Measurements from ENCODE around the gene PRKAR1B. TPM values are rescaled to one million over a fixed set of nuclear protein-coding genes. Genes with fewer than 3 reads are reported as not detected.

Gene PRKAR1B
- total RNA-seq, 2 donors from 2014 or later: 2.0 to 3.4 TPM

DNA sequence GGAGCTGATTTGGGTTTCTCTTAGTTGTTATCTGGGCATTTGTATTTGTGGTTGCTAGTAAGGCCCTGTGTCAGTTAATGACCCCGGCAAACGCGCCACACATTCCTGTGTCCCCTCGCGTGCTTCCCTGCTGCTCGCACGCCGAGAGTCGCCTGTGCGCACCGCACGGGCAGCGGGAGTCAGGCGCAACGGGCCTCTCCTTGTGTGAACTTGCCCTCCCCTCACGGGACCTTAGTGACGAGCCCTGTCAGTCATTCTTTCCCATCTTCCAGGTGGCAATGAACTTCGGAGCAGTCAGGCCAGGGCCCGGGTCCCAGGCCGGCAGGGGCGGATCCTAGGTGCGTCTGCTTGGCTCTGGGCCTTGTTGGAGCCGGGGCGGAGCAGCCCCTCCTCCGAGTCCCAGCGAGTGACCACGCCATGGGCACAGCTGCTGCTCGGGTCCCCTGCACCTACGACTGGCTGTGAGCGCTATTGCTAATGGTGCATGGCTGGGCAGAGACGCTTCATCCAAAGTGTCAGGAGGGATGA, 12.4 kb upstream of the PRKAR1B start:
- DNase-seq (no peak), ATAC-seq (no peak)
- Histone ChIP-seq H3K9me3 (no peaks in the 10 kb centered on the region), H3K27me3 (no peaks in the 10 kb centered on the region), H3K27ac (no peak overlapping the region), H3K4me1 (no peaks in the 10 kb centered on the region), H3K4me3 (no peak overlapping the region), H3K36me3 (replicated peaks in 1 of 2; ENCODE audit: insufficient read depth in 1 of 2, low read depth in 2 of 2) (peaks cover 0 to 3% of the 10 kb centered on the region in 2 donors)
- TF ChIP-seq, protein P1, sequence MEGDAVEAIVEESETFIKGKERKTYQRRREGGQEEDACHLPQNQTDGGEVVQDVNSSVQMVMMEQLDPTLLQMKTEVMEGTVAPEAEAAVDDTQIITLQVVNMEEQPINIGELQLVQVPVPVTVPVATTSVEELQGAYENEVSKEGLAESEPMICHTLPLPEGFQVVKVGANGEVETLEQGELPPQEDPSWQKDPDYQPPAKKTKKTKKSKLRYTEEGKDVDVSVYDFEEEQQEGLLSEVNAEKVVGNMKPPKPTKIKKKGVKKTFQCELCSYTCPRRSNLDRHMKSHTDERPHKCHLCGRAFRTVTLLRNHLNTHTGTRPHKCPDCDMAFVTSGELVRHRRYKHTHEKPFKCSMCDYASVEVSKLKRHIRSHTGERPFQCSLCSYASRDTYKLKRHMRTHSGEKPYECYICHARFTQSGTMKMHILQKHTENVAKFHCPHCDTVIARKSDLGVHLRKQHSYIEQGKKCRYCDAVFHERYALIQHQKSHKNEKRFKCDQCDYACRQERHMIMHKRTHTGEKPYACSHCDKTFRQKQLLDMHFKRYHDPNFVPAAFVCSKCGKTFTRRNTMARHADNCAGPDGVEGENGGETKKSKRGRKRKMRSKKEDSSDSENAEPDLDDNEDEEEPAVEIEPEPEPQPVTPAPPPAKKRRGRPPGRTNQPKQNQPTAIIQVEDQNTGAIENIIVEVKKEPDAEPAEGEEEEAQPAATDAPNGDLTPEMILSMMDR (IDR thresholded peaks at IDR 0.05): no peak
- no peak for TF ChIP-seq POLR2A (IDR thresholded peaks at IDR 0.05)
- 93 to 94% methylated on average over 22 to 31 of the region's 31 CpGs for WGBS, 2 donors
- intact Hi-C loops (cut with DNase I): no loop called here

DNA sequence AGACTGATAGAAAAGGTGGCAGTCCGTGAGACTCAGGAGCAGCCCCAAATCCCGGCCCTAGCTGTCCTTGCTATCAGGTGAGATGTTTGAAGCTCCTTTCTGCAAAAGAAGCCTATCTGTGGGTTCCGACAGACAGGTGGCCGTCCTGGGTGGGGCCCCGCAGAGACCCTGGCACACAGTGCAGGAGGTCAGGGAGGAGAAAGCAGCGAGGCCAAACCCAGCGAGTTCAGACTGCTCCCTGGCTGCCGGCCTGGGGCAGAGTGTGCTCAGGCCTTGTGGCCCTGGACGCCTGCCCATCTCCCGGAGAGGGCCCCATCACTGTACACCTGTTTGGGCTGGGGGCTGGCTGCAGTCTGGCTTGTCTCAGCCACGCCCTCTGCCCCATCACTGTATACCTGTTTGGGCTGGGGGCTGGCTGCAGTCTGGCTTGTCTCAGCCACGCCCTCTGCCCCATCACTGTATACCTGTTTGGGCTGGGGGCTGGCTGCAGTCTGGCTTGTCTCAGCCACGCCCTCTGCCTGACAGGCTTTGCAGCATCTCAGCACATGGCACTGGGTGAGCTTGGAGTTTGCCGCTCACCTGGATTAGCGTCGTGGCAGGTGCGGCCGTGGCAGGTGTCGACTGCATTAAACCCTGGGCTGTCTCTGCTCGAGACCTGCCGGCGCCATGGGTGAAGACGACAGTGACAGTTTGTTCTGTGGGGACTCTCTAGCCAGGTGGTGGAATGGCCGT, 11.8 kb upstream of the PRKAR1B start:
- no peak for DNase-seq
- intact Hi-C loops (cut with DNase I): no loop called here
- no peak overlapping the region for H3K4me3 ChIP-seq
- TF ChIP-seq, protein P1 (IDR thresholded peaks at IDR 0.05): no peak
- no peak for TF ChIP-seq POLR2A (IDR thresholded peaks at IDR 0.05)
- no peaks in the 10 kb centered on the region for H3K27me3 ChIP-seq
- ATAC-seq: no peak
- 89 to 92% methylated on average over 5 to 21 of the region's 24 CpGs for WGBS, 2 donors
- H3K27ac ChIP-seq: no peak overlapping the region
- H3K4me1 ChIP-seq: no peaks in the 10 kb centered on the region
- H3K9me3 ChIP-seq: no peaks in the 10 kb centered on the region
- H3K36me3 ChIP-seq (replicated peaks in 1 of 2; ENCODE audit: insufficient read depth in 1 of 2, low read depth in 2 of 2): peaks cover 0 to 3% of the 10 kb centered on the region in 2 donors

DNA sequence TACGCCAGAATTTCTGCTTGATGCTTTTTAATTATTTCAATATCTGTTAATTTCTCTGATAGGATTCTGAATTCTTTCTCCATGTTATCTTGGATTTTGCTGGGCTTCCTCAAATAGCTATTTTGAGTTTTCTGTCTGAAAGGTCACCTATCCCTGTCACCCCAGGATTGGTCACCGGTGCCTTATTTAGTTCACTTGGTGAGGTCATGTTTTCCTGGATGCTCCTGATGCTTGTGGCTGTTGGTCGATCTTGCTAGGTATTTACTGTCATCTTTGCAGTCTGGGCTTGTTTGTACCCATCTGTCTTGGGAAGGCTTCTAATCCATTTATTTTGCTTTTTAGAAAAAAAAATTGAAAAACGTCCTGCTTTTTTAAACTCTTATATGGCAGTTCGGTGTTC, 11.2 kb upstream of the PRKAR1B start:
- DNase-seq (no peak), ATAC-seq (no peak)
- no peaks in the 10 kb centered on the region for H3K9me3 ChIP-seq
- no peak overlapping the region for H3K4me3 ChIP-seq
- H3K4me1 ChIP-seq: no peaks in the 10 kb centered on the region
- TF ChIP-seq, protein P1 (IDR thresholded peaks at IDR 0.05): no peak
- no peak for TF ChIP-seq POLR2A (IDR thresholded peaks at IDR 0.05)
- H3K36me3 ChIP-seq (replicated peaks in 1 of 2; ENCODE audit: insufficient read depth in 1 of 2, low read depth in 2 of 2): peaks cover 0 to 3% of the 10 kb centered on the region in 2 donors
- intact Hi-C loops (cut with DNase I): no loop called here
- no peaks in the 10 kb centered on the region for H3K27me3 ChIP-seq
- whole genome bisulfite sequencing, 2 donors: 90 to 92% methylated on average over 5 of the region's 5 CpGs
- no peak overlapping the region for H3K27ac ChIP-seq

DNA sequence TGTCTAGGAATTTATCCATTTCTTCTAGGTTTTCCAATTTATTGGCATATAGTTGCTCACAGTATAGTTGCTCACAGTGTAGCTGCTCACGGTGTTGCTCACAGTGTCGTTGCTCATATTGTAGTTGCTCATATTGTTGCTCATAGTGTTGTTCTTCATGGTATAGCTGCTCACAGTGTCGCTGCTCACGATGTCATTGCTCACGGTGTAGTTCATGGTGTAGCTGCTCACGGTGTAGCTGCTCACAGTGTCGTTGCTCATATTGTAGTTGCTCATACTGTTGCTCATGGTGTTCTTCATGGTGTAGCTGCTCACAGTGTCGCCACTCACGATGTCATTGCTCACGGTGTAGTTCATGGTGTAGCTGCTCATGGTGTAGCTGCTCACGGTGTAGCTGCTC, 7.7 kb upstream of the PRKAR1B start:
- intact Hi-C loops (cut with DNase I): loop anchor here (5.0 kb wide), 1 partner anchor 418 kb away; no protein-coding TSS in a partner anchor
- DNase-seq (no peak), ATAC-seq (no peak)
- Histone ChIP-seq H3K4me1 (peaks cover 11% of the 10 kb centered on the region), H3K27ac (no peak overlapping the region), H3K27me3 (no peaks in the 10 kb centered on the region), H3K36me3 (replicated peaks in 1 of 2; ENCODE audit: insufficient read depth in 1 of 2, low read depth in 2 of 2) (no peaks in the 10 kb centered on the region), H3K9me3 (no peaks in the 10 kb centered on the region), H3K4me3 (no peak overlapping the region)
- TF ChIP-seq POLR2A (IDR thresholded peaks at IDR 0.05): no peak
- TF ChIP-seq, protein P1 (IDR thresholded peaks at IDR 0.05): no peak
- WGBS, 2 donors: 94 to 95% methylated on average over 11 of the region's 11 CpGs
